ENCODE results near the gene MPP1.

MPP1 gene

GRCh38 chrX:154751203-154751668 is 54.0 kb downstream of the MPP1 start:
- no peak overlapping the region for H3K4me3 ChIP-seq (ENCODE audit: low read length)
- no peak for DNase-seq (ENCODE audit: low read depth)
- TF ChIP-seq CTCF (IDR thresholded peaks at IDR 0.05; ENCODE audit: insufficient read depth, low read depth, low read length, missing control alignments): no peak

GRCh38 chrX:154750301-154751202 is 54.7 kb downstream of the MPP1 start, which contains the start of gene GAB3:
GAB3 (minus strand) TSS chrX:154751077; CDS start chrX:154751025, 52 bp downstream.
- no peak for TF ChIP-seq CTCF (IDR thresholded peaks at IDR 0.05; ENCODE audit: insufficient read depth, low read depth, low read length, missing control alignments)
- H3K4me3 ChIP-seq (ENCODE audit: low read length): peak within 1 kb of the TSS; percentile 19
- DNase-seq (ENCODE audit: low read depth): no peak

DNA sequence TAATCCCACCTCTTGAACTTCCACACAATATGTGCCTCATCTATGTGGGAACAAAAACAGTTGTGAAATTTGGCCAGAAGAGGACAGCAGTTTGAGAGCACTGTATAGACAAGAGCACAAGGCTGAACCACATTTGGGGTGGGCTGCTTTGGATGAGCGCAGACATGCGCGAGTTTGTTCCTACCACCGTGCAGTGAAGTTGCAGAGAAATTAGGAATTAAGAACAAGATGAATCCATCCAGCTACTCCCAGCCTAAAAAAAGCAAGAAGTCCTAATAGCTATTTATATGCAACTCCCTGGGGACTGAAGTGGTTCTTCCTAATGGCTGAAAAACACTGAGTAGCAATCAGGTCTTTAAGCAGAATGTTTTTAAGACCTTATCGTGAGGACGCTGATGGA is 55.4 kb downstream of the MPP1 start:
- no peak for TF ChIP-seq CTCF (IDR thresholded peaks at IDR 0.05; ENCODE audit: insufficient read depth, low read depth, low read length, missing control alignments)
- H3K4me3 ChIP-seq (ENCODE audit: low read length): no peak overlapping the region
- DNase-seq (ENCODE audit: low read depth): no peak

DNA sequence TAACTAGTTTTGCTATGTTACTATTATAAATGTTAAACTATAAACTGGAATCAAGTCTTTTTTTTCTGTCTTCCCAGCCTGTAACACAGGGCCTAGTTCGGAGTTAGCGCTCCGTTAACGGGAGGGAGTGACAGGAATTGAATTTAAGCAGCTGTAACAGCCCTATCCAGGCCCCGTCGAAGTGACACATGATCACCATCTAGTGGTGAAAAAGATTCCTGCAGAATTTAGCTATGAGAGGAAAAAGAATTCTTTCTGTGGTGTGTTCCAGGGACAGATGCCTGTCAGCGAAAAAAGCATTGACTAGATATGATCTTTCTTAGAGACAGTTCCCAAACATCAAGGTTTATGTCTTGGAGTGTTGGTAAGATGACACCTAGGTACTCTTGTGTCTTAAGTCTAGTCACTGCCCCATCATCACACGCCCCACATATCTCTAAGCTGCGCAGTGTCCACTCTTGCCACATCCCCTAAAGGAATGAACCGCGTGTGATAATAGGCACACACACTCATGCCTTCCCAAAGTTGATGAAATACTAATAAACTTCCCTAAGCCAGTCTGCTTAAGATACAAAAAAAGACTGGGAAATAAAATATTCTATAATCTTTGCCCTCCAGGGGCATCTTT is 56.5 kb downstream of the MPP1 start:
- H3K4me3 ChIP-seq (ENCODE audit: low read length): no peak overlapping the region
- DNase-seq (ENCODE audit: low read depth): peak; percentile 50
- peak; percentile 71 for TF ChIP-seq CTCF (IDR thresholded peaks at IDR 0.05; ENCODE audit: insufficient read depth, low read depth, low read length, missing control alignments)

GRCh38 chrX:154742613-154743012 is 62.7 kb downstream of the MPP1 start:
- no peak for DNase-seq (ENCODE audit: low read depth)
- no peak for TF ChIP-seq CTCF (IDR thresholded peaks at IDR 0.05; ENCODE audit: insufficient read depth, low read depth, low read length, missing control alignments)
- no peak overlapping the region for H3K4me3 ChIP-seq (ENCODE audit: low read length)

DNA sequence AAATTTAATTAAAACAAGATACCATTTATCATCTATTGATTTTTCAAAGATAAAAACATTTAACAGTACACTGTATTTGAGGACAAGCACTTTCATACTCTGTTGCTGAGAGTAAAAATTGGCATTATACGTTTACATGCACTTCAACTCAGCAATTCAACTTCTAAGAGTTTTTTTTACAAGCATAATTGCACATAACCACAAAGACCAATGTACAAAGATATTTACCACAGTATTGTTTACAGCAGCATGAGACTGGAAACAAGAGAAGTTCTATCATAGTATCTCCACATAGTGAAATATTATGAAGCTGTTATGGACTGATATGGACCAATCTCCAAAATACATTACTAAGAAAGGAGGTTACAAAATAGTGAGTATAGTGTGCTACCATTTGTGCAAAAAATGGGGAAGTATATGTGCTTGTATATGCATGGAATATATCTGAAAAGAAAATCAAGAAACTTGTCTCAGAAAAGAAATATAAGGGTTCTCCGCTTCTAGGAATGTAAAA is 65.3 kb downstream of the MPP1 start:
- no peak for DNase-seq (ENCODE audit: low read depth)

More for the DNA sequence above, 65.3 kb downstream of the MPP1 start:
- H3K4me3 ChIP-seq (ENCODE audit: low read length): no peak overlapping the region
- TF ChIP-seq CTCF (IDR thresholded peaks at IDR 0.05; ENCODE audit: insufficient read depth, low read depth, low read length, missing control alignments): no peak

Data from epithelial cell of esophagus (primary cell).